Glutamatergic neuron (in vitro differentiated cells): Measurements from ENCODE around the gene NID1. TPM values are rescaled to one million over a fixed set of nuclear protein-coding genes. Genes with fewer than 3 reads are reported as not detected.

Experiments
- DNase-seq: peaks from one replicate; pipeline ENCODE4 v3.0.0; 2022
- H3K27ac Mint-ChIP-seq: one replicate; pipeline ENCODE4 v1.8.0; 2020; ENCODE audit warnings: mild to moderate bottlenecking, mixed read lengths, inconsistent platforms; ENCODE audit not compliant: unreplicated experiment
- H3K27me3 Mint-ChIP-seq: one replicate; pipeline ENCODE4 v1.8.0; 2020; ENCODE audit warnings: mild to moderate bottlenecking, moderate library complexity, mixed read lengths, inconsistent platforms; ENCODE audit not compliant: unreplicated experiment
- H3K36me3 Mint-ChIP-seq: one replicate; pipeline ENCODE4 v1.8.0; 2020; ENCODE audit warnings: mild to moderate bottlenecking, mixed read lengths, inconsistent platforms; ENCODE audit not compliant: unreplicated experiment
- H3K4me1 Mint-ChIP-seq: one replicate; pipeline ENCODE4 v1.8.0; 2020; ENCODE audit warnings: mild to moderate bottlenecking, low read depth, mixed read lengths, inconsistent platforms; ENCODE audit not compliant: unreplicated experiment
- H3K4me3 Mint-ChIP-seq: one replicate; pipeline ENCODE4 v1.8.0; 2020; ENCODE audit warnings: mild to moderate bottlenecking, mixed read lengths, inconsistent platforms; ENCODE audit not compliant: unreplicated experiment
- H3K9me3 Mint-ChIP-seq: one replicate; pipeline ENCODE4 v1.8.0; 2020; ENCODE audit warnings: mild to moderate bottlenecking, moderate library complexity, mixed read lengths, inconsistent platforms; ENCODE audit not compliant: unreplicated experiment
- CTCF ChIP-seq: fragments of 200-600 bp; sonication (generic); IDR thresholded peaks from one replicate; pipeline ENCODE4 v1.5.0; 2021; ENCODE audit not compliant: partially characterized antibody, unreplicated experiment
- total RNA-seq: library from RNA; stranded (reverse); fragmentation: NEBNext Ultra II Directional; extraction: Animal tissue kit (Norgen Biotek cat#: 25700); gene quantifications from one replicate; pipeline ENCODE4 v1.2.1, GENCODE V29; 2021; ENCODE audit not compliant: unreplicated experiment

NID1 gene
- total RNA-seq, 1 donor from 2014 or later: 1.4 TPM

GRCh38 chr1:236021424-236022135 lies 43.3 kb downstream of the NID1 start:
- TF ChIP-seq CTCF: no peak
- peaks cover 27% of the 10 kb centered on the region for H3K4me1 Mint-ChIP-seq
- DNase-seq: no peak
- no peak overlapping the region for H3K4me3 Mint-ChIP-seq
- no peaks in the 10 kb centered on the region for H3K9me3 Mint-ChIP-seq
- H3K27ac Mint-ChIP-seq: peak overlapping the region; percentile 83
- no peaks in the 10 kb centered on the region for H3K36me3 Mint-ChIP-seq
- H3K27me3 Mint-ChIP-seq: no peaks in the 10 kb centered on the region

- peaks cover 27% of the 10 kb centered on the region for H3K4me1 Mint-ChIP-seq
- no peaks in the 10 kb centered on the region for H3K9me3 Mint-ChIP-seq
- no peak for DNase-seq
- no peaks in the 10 kb centered on the region for H3K36me3 Mint-ChIP-seq
- TF ChIP-seq CTCF: no peak
- no peaks in the 10 kb centered on the region for H3K27me3 Mint-ChIP-seq
- no peak overlapping the region for H3K4me3 Mint-ChIP-seq
- H3K27ac Mint-ChIP-seq: peak overlapping the region; percentile 28
These were observed 44.3 kb downstream of the NID1 start for GRCh38 chr1:236020359-236021219.

- no peak for TF ChIP-seq CTCF
- no peak for DNase-seq
- Mint-ChIP-seq H3K4me3 (peak overlapping the region; percentile 36), H3K27ac (peak overlapping the region; percentile 94), H3K36me3 (no peaks in the 10 kb centered on the region), H3K9me3 (peaks cover 2% of the 10 kb centered on the region), H3K27me3 (no peaks in the 10 kb centered on the region), H3K4me1 (peaks cover 26% of the 10 kb centered on the region)
These were observed 45.9 kb downstream of the NID1 start for GRCh38 chr1:236018885-236019453.

- no peak for TF ChIP-seq CTCF
- DNase-seq: no peak
- Mint-ChIP-seq H3K27ac (no peak overlapping the region), H3K4me3 (no peak overlapping the region), H3K36me3 (no peaks in the 10 kb centered on the region), H3K9me3 (peaks cover 2% of the 10 kb centered on the region), H3K27me3 (no peaks in the 10 kb centered on the region), H3K4me1 (peaks cover 23% of the 10 kb centered on the region)
These were observed 48.0 kb downstream of the NID1 start for GRCh38 chr1:236016782-236017400.
